H9 (cell line): ENCODE measurements around the gene ASIC4. TPM values are rescaled to one million over a fixed set of nuclear protein-coding genes. Genes with fewer than 3 reads are reported as not detected.

Source experiments
- DNase-seq: peaks from one replicate; pipeline ENCODE4 v3.0.0-alpha.2; 2017
- H2AFZ ChIP-seq: one replicate; pipeline ENCODE4 v1.6.1; 2013; ENCODE audit warnings: mild to moderate bottlenecking, low read length, control low read depth, moderate library complexity
- H2AK5ac ChIP-seq: 2 replicates; pipeline ENCODE4 v1.6.1; 2013; ENCODE audit warnings: low read length, control low read depth, mixed read lengths; ENCODE audit not compliant: insufficient read length
- H2BK120ac ChIP-seq: one replicate; pipeline ENCODE4 v1.6.1; 2013; ENCODE audit warnings: low read depth, mild to moderate bottlenecking, low read length, control low read depth, inconsistent platforms; ENCODE audit not compliant: poor library complexity, severe bottlenecking
- H2BK12ac ChIP-seq: 2 replicates; pipeline ENCODE4 v1.6.1; 2013; ENCODE audit warnings: low read length, control low read depth, mixed read lengths, low read depth; ENCODE audit not compliant: insufficient read length
- H2BK15ac ChIP-seq: 2 replicates; pipeline ENCODE4 v1.6.1; 2013; ENCODE audit warnings: low read depth, low read length, control low read depth
- H2BK20ac ChIP-seq: one replicate; pipeline ENCODE4 v1.6.1; 2013; ENCODE audit warnings: low read depth, mild to moderate bottlenecking, low read length, control low read depth, inconsistent platforms; ENCODE audit not compliant: poor library complexity, severe bottlenecking
- H2BK5ac ChIP-seq: 2 replicates; pipeline ENCODE4 v1.6.1; 2013; ENCODE audit warnings: low read length, control low read depth, mixed read lengths; ENCODE audit not compliant: insufficient read length
- H3K14ac ChIP-seq: 2 replicates; pipeline ENCODE4 v1.6.1; 2013; ENCODE audit warnings: low read length, control low read depth; ENCODE audit not compliant: insufficient read depth
- H3K18ac ChIP-seq: 2 replicates; pipeline ENCODE4 v1.6.1; 2013; ENCODE audit warnings: low read depth, mild to moderate bottlenecking, mixed read lengths, low read length, control low read depth; ENCODE audit not compliant: insufficient read length
- H3K23ac ChIP-seq: 2 replicates; pipeline ENCODE4 v1.6.1; 2013; ENCODE audit warnings: low read length, control low read depth, mixed read lengths, low read depth; ENCODE audit not compliant: insufficient read length
- H3K23me2 ChIP-seq: 2 replicates; pipeline ENCODE4 v1.6.1; 2013; ENCODE audit warnings: low read depth, mild to moderate bottlenecking, mixed read lengths, low read length, control low read depth; ENCODE audit not compliant: insufficient read length, poor library complexity, severe bottlenecking
- H3K27ac ChIP-seq: 2 replicates; pipeline ENCODE4 v1.5.1; 2013; ENCODE audit warnings: low read length, control low read depth, mixed read lengths, low read depth; ENCODE audit not compliant: insufficient read length
- H3K27me3 ChIP-seq: 2 replicates; pipeline ENCODE4 v1.6.1; 2013; ENCODE audit warnings: low read length, control low read depth, inconsistent platforms; ENCODE audit not compliant: insufficient read depth
- H3K4ac ChIP-seq: 2 replicates; pipeline ENCODE4 v1.6.1; 2013; ENCODE audit warnings: low read depth, mild to moderate bottlenecking, control low read depth, inconsistent platforms, low read length, moderate library complexity
- H3K4me1 ChIP-seq: 2 replicates; pipeline ENCODE4 v1.6.1; 2013; ENCODE audit warnings: low read length, control low read depth, inconsistent platforms; ENCODE audit not compliant: insufficient read depth
- H3K4me2 ChIP-seq: 2 replicates; pipeline ENCODE4 v1.6.1; 2013; ENCODE audit warnings: low read length, control low read depth, mixed read lengths; ENCODE audit not compliant: insufficient read length, insufficient read depth
- H3K56ac ChIP-seq: 2 replicates; pipeline ENCODE4 v1.6.1; 2013; ENCODE audit warnings: low read depth, mild to moderate bottlenecking, mixed read lengths, low read length, control low read depth; ENCODE audit not compliant: insufficient read length
- H3K79me1 ChIP-seq: 2 replicates; pipeline ENCODE4 v1.6.1; 2013; ENCODE audit warnings: low read depth, mild to moderate bottlenecking, moderate library complexity, low read length, control low read depth, inconsistent platforms; ENCODE audit not compliant: insufficient read depth, poor library complexity, severe bottlenecking
- H3K79me2 ChIP-seq: 2 replicates; pipeline ENCODE4 v1.6.1; 2013; ENCODE audit warnings: low read length, control low read depth, inconsistent platforms; ENCODE audit not compliant: insufficient read depth
- H3K9ac ChIP-seq: 2 replicates; pipeline ENCODE4 v1.6.1; 2013; ENCODE audit warnings: low read length, control low read depth, mixed read lengths; ENCODE audit not compliant: insufficient read length; ENCODE audit errors: extremely low read depth
- H3K9me3 ChIP-seq: one replicate; pipeline ENCODE4 v1.6.1; 2013; ENCODE audit warnings: low read depth, low read length, inconsistent platforms; ENCODE audit not compliant: control insufficient read depth
- H3T11ph ChIP-seq: one replicate; pipeline ENCODE4 v1.6.1; 2013; ENCODE audit warnings: mild to moderate bottlenecking, low read length, control low read depth, inconsistent platforms
- H4K20me1 ChIP-seq: one replicate; pipeline ENCODE4 v1.6.1; 2013; ENCODE audit not compliant: control insufficient read depth, insufficient read length, insufficient read depth
- H4K5ac ChIP-seq: 2 replicates; pipeline ENCODE4 v1.6.1; 2013; ENCODE audit warnings: low read depth, mild to moderate bottlenecking, mixed read lengths, low read length, control low read depth; ENCODE audit not compliant: insufficient read length
- H4K8ac ChIP-seq: replicated peaks from 2 replicates; pipeline ENCODE4 v1.6.1; 2013; ENCODE audit warnings: low read length, control low read depth, mixed read lengths, low read depth; ENCODE audit not compliant: insufficient read length
- H4K91ac ChIP-seq: 2 replicates; pipeline ENCODE4 v1.6.1; 2013; ENCODE audit warnings: low read depth, mild to moderate bottlenecking, moderate library complexity, mixed read lengths, low read length, control low read depth; ENCODE audit not compliant: insufficient read length
- H3K27ac Mint-ChIP-seq, 3 experiments: 2 replicates in 2 of 3; 3 replicates in 1 of 3; pipeline ENCODE4 v1.8.0; 2020 to 2021; ENCODE audit warnings: mixed read lengths in 3 of 3, mild to moderate bottlenecking in 1 of 3, moderate library complexity in 1 of 3
- H3K27me3 Mint-ChIP-seq: 2 replicates; pipeline ENCODE4 v1.8.0; 2021; ENCODE audit warnings: low read depth, mild to moderate bottlenecking, moderate library complexity, mixed read lengths
- H3K36me3 Mint-ChIP-seq, 3 experiments: 2 replicates in 2 of 3; 3 replicates in 1 of 3; pipeline ENCODE4 v1.8.0; 2020 to 2021; ENCODE audit warnings: low read depth in 3 of 3, mixed read lengths in 3 of 3; ENCODE audit not compliant: insufficient read depth in 1 of 3
- H3K4me1 Mint-ChIP-seq, 2 experiments: 2 replicates each; pipeline ENCODE4 v1.8.0; 2020; ENCODE audit warnings: mixed read lengths in 2 of 2
- H3K4me3 Mint-ChIP-seq, 2 experiments: 2 replicates in 1 of 2; 3 replicates in 1 of 2; pipeline ENCODE4 v1.8.0; 2020 to 2021; ENCODE audit warnings: mild to moderate bottlenecking in 2 of 2, mixed read lengths in 2 of 2, moderate library complexity in 1 of 2
- H3K9me3 Mint-ChIP-seq, 2 experiments: 2 replicates in 1 of 2; 3 replicates in 1 of 2; pipeline ENCODE4 v1.8.0; 2020; ENCODE audit warnings: mild to moderate bottlenecking in 2 of 2, mixed read lengths in 2 of 2, moderate library complexity in 1 of 2
- WGBS: extraction: QIAGEN DNeasy Blood & Tissue Kit; methylation state at CpG from one replicate; pipeline ENCODE4 v1.1.7; 2013; ENCODE audit warnings: missing lambda C conversion rate, low lambda C conversion rate, mixed read lengths; ENCODE audit not compliant: insufficient read length; ENCODE audit errors: extremely low coverage; 5-methylcytosine and 5-hydroxymethylcytosine counted together
- total RNA-seq: library from RNA; stranded (reverse); gene quantifications from 2 replicates; pipeline ENCODE4 v1.2.1, GENCODE V29; 2021
- TF ChIP-seq, protein P1 (sequence below): fragments of 200-600 bp; sonication (generic); conservative IDR thresholded peaks from 3 replicates; pipeline ENCODE4 v1.8.0; 2021; ENCODE audit warnings: antibody characterized with exemption, mild to moderate bottlenecking

The ASIC4 gene
- total RNA-seq, 1 experiment from 2014 or later: 0.37 TPM

DNA sequence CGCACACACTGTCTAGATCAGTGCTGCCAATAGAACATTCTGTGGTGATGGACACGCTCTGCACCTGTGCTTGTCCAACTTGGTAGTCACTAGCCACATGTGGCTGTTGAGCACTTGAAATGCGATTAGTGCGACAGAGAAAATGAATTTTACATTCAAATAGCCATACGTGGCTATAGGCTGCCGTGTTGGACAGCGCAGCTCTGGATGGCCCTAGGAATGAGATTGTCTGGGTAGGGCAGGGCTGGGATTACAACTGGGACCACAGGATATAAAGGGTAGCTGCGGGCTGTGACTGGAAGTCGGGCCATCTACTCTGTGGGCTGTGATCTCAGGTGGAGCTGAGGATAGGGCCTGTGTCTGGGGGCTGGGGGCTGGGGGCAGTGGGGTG lies 5.2 kb downstream of the ASIC4 start:
- TF ChIP-seq, protein P1, sequence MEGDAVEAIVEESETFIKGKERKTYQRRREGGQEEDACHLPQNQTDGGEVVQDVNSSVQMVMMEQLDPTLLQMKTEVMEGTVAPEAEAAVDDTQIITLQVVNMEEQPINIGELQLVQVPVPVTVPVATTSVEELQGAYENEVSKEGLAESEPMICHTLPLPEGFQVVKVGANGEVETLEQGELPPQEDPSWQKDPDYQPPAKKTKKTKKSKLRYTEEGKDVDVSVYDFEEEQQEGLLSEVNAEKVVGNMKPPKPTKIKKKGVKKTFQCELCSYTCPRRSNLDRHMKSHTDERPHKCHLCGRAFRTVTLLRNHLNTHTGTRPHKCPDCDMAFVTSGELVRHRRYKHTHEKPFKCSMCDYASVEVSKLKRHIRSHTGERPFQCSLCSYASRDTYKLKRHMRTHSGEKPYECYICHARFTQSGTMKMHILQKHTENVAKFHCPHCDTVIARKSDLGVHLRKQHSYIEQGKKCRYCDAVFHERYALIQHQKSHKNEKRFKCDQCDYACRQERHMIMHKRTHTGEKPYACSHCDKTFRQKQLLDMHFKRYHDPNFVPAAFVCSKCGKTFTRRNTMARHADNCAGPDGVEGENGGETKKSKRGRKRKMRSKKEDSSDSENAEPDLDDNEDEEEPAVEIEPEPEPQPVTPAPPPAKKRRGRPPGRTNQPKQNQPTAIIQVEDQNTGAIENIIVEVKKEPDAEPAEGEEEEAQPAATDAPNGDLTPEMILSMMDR: no peak
- H3K9me3 ChIP-seq: no peaks in the 10 kb centered on the region
- no peaks in the 10 kb centered on the region for H3K79me2 ChIP-seq
- no peak overlapping the region for H4K5ac ChIP-seq
- H3K27ac ChIP-seq: no peak overlapping the region
- H3K27me3 ChIP-seq: peaks cover 8% of the 10 kb centered on the region; the same call in 1 of the 2 replicates
- H3K4ac ChIP-seq: no peak overlapping the region
- Mint-ChIP-seq H3K36me3 (no peaks in the 10 kb centered on the region; a peak in 1 of 7 replicates), H3K9me3 (no peaks in the 10 kb centered on the region; a peak in 1 of 5 replicates), H3K27ac (no peak overlapping the region), H3K4me3 (no peak overlapping the region), H3K27me3 (peaks cover 53% of the 10 kb centered on the region), H3K4me1 (peaks cover 38 to 56% of the 10 kb centered on the region in 2 experiments)
- no peak overlapping the region for H2AFZ ChIP-seq
- H2AK5ac ChIP-seq: no peak overlapping the region
- H3T11ph ChIP-seq: no peak overlapping the region
- H2BK5ac ChIP-seq: no peak overlapping the region
- peaks cover 6% of the 10 kb centered on the region; the same call in 1 of the 2 replicates for H3K4me1 ChIP-seq
- H4K8ac ChIP-seq: no peak overlapping the region
- H3K18ac ChIP-seq: no peak overlapping the region
- H4K20me1 ChIP-seq: peaks cover 3% of the 10 kb centered on the region
- H3K23ac ChIP-seq: no peak overlapping the region
- DNase-seq: no peak
- no peak overlapping the region for H3K4me2 ChIP-seq
- peaks cover 4% of the 10 kb centered on the region for H3K23me2 ChIP-seq
- H2BK120ac ChIP-seq: no peak overlapping the region
- no peak overlapping the region for H2BK15ac ChIP-seq
- H3K79me1 ChIP-seq: no peaks in the 10 kb centered on the region
- no peak overlapping the region for H2BK20ac ChIP-seq
- no peak overlapping the region for H2BK12ac ChIP-seq
- WGBS: no CpG with 5 or more reads among the region's 9 CpGs
- no peak overlapping the region for H3K9ac ChIP-seq
- H3K56ac ChIP-seq: no peak overlapping the region
- no peak overlapping the region for H4K91ac ChIP-seq
- no peak overlapping the region for H3K14ac ChIP-seq
